ENCODE results near the gene ATRAID. TPM values are rescaled to one million over a fixed set of nuclear protein-coding genes. Genes with fewer than 3 reads are reported as not detected.

The ATRAID gene
- total RNA-seq, 1 experiment from 2014 or later: 108 TPM

GRCh38 chr2:27258051-27258450 lies 46.2 kb downstream of the ATRAID start:
- Histone ChIP-seq H4K5ac (ENCODE audit: insufficient read length, low read depth, low read length) (no peak overlapping the region), H3K23ac (ENCODE audit: insufficient read length, low read depth, low read length) (no peak overlapping the region), H3K27ac (ENCODE audit: insufficient read length, low read depth, low read length) (no peak overlapping the region), H2BK20ac (ENCODE audit: low read depth, low read length, poor library complexity, severe bottlenecking) (no peak overlapping the region), H3K9me3 (ENCODE audit: control insufficient read depth, low read depth, low read length) (no peaks in the 10 kb centered on the region), H3K56ac (ENCODE audit: insufficient read length, low read depth, low read length) (no peak overlapping the region), H2BK15ac (ENCODE audit: low read depth, low read length) (no peak overlapping the region), H3K79me1 (ENCODE audit: insufficient read depth, low read depth, low read length, poor library complexity, severe bottlenecking) (no peaks in the 10 kb centered on the region), H2BK5ac (ENCODE audit: insufficient read length, low read length) (no peak overlapping the region), H3K18ac (ENCODE audit: insufficient read length, low read depth, low read length) (no peak overlapping the region), H3K9ac (ENCODE audit: extremely low read depth, insufficient read length, low read length) (no peak overlapping the region), H2AK5ac (ENCODE audit: insufficient read length, low read length) (no peak overlapping the region), H3K4me1 (ENCODE audit: insufficient read depth, low read length) (no peaks in the 10 kb centered on the region; the same call in 1 of the 2 replicates), H3K23me2 (ENCODE audit: insufficient read length, low read depth, low read length, poor library complexity, severe bottlenecking) (peaks cover 9% of the 10 kb centered on the region), H4K91ac (ENCODE audit: insufficient read length, low read depth, low read length) (no peak overlapping the region), H3K4me2 (ENCODE audit: insufficient read depth, insufficient read length, low read length) (no peak overlapping the region), H3T11ph (ENCODE audit: low read length) (no peak overlapping the region), H2AFZ (ENCODE audit: low read length) (no peak overlapping the region), H4K20me1 (ENCODE audit: control insufficient read depth, insufficient read depth, insufficient read length) (no peaks in the 10 kb centered on the region), H3K79me2 (ENCODE audit: insufficient read depth, low read length) (no peaks in the 10 kb centered on the region), H2BK12ac (ENCODE audit: insufficient read length, low read depth, low read length) (no peak overlapping the region), H3K27me3 (ENCODE audit: insufficient read depth, low read length) (peaks cover 14% of the 10 kb centered on the region; the same call in 1 of the 2 replicates), H4K8ac (replicated peaks; ENCODE audit: insufficient read length, low read depth, low read length) (no peak overlapping the region), H3K4ac (ENCODE audit: low read depth, low read length) (no peak overlapping the region), H3K14ac (ENCODE audit: insufficient read depth, low read length) (no peak overlapping the region; the same call in 1 of the 2 replicates), H2BK120ac (ENCODE audit: low read depth, low read length, poor library complexity, severe bottlenecking) (no peak overlapping the region)
- no peaks in the 10 kb centered on the region; a peak in 2 of 7 replicates for H3K36me3 Mint-ChIP-seq (ENCODE audit: insufficient read depth in 1 of 3, low read depth in 3 of 3)
- no peak overlapping the region for H3K4me3 Mint-ChIP-seq
- TF ChIP-seq CTCF (conservative IDR thresholded peaks at IDR 0.05): no peak
- peaks cover 10 to 12% of the 10 kb centered on the region in 2 experiments for H3K4me1 Mint-ChIP-seq
- H3K9me3 Mint-ChIP-seq: no peaks in the 10 kb centered on the region
- peaks cover 65% of the 10 kb centered on the region for H3K27me3 Mint-ChIP-seq (ENCODE audit: low read depth)
- WGBS (ENCODE audit: extremely low coverage, insufficient read length, low lambda C conversion rate): no CpG with 5 or more reads among the region's 8 CpGs
- no peak for DNase-seq
- H3K27ac Mint-ChIP-seq: no peak overlapping the region
